Neuronal stem cell (in vitro differentiated cells): ENCODE results near the gene DMRT3.

Experiments used
- DNase-seq: peaks from one replicate; pipeline ENCODE4 v3.0.0-alpha.2; 2013; ENCODE audit warnings: low spot score
- H2AFZ ChIP-seq: one replicate; pipeline ENCODE4 v1.6.1; 2013; ENCODE audit warnings: mild to moderate bottlenecking, low read length, inconsistent platforms
- H2AK5ac ChIP-seq: 2 replicates; pipeline ENCODE4 v1.6.1; 2013; ENCODE audit warnings: low read depth, mild to moderate bottlenecking, inconsistent platforms, low read length, moderate library complexity, mixed read lengths
- H2BK120ac ChIP-seq: 2 replicates; pipeline ENCODE4 v1.6.1; 2013; ENCODE audit warnings: low read depth, mild to moderate bottlenecking, inconsistent platforms, low read length, moderate library complexity, mixed read lengths
- H2BK12ac ChIP-seq: one replicate; pipeline ENCODE4 v1.6.1; 2013; ENCODE audit warnings: low read length, inconsistent platforms
- H2BK15ac ChIP-seq: 2 replicates; pipeline ENCODE4 v1.6.1; 2013; ENCODE audit warnings: mild to moderate bottlenecking, low read length, inconsistent platforms, mixed read lengths
- H2BK5ac ChIP-seq: one replicate; pipeline ENCODE4 v1.6.1; 2013; ENCODE audit warnings: inconsistent platforms, mild to moderate bottlenecking, low read length, moderate library complexity
- H3K14ac ChIP-seq: one replicate; pipeline ENCODE4 v1.6.1; 2013; ENCODE audit warnings: low read length, inconsistent platforms
- H3K18ac ChIP-seq: 2 replicates; pipeline ENCODE4 v1.6.1; 2013; ENCODE audit warnings: low read length, inconsistent platforms
- H3K23ac ChIP-seq: 2 replicates; pipeline ENCODE4 v1.6.1; 2013; ENCODE audit warnings: low read depth, mild to moderate bottlenecking, mixed read lengths, low read length, inconsistent platforms; ENCODE audit not compliant: poor library complexity
- H3K27ac ChIP-seq: replicated peaks from 3 replicates; pipeline ENCODE4 v1.5.1; 2013; ENCODE audit warnings: low read length, inconsistent platforms
- H3K27me3 ChIP-seq, 3 experiments: 2 replicates each; pipeline ENCODE4 v1.6.1; 2013; ENCODE audit warnings: low read length in 3 of 3, mild to moderate bottlenecking in 2 of 3, inconsistent platforms in 1 of 3, low read depth in 1 of 3, mixed read lengths in 1 of 3, moderate library complexity in 1 of 3; ENCODE audit not compliant: control insufficient read depth in 3 of 3, insufficient read depth in 3 of 3
- H3K36me3 ChIP-seq, 2 donors: replicated peaks in 1 of 2; 2 replicates each; pipeline ENCODE4 v1.6.1; 2013; ENCODE audit warnings: low read length in 2 of 2; ENCODE audit not compliant: control insufficient read depth in 2 of 2, insufficient read depth in 2 of 2
- H3K4ac ChIP-seq: 2 replicates; pipeline ENCODE4 v1.6.1; 2013; ENCODE audit warnings: inconsistent platforms, mild to moderate bottlenecking, low read length, moderate library complexity
- H3K4me1 ChIP-seq, 2 donors: 1 replicate in 1 of 2; 2 replicates in 1 of 2; pipeline ENCODE4 v1.6.1; 2013; ENCODE audit warnings: low read length in 2 of 2, low read depth in 1 of 2; ENCODE audit not compliant: control insufficient read depth in 2 of 2, insufficient read depth in 1 of 2
- H3K4me2 ChIP-seq: one replicate; pipeline ENCODE4 v1.6.1; 2013; ENCODE audit warnings: mild to moderate bottlenecking, low read length, inconsistent platforms; ENCODE audit not compliant: insufficient read depth, poor library complexity, severe bottlenecking
- H3K4me3 ChIP-seq, 2 donors: 2 replicates each; pipeline ENCODE4 v1.5.1; 2013; ENCODE audit warnings: low read length in 2 of 2, mild to moderate bottlenecking in 2 of 2, inconsistent platforms in 1 of 2, moderate library complexity in 1 of 2
- H3K79me1 ChIP-seq: one replicate; pipeline ENCODE4 v1.6.1; 2013; ENCODE audit warnings: low read depth, mild to moderate bottlenecking, inconsistent platforms, low read length, moderate library complexity
- H3K9ac ChIP-seq: one replicate; pipeline ENCODE4 v1.6.1; 2013; ENCODE audit warnings: mild to moderate bottlenecking, low read depth, low read length, inconsistent platforms; ENCODE audit not compliant: poor library complexity
- H3K9me3 ChIP-seq, 2 donors: replicated peaks in 1 of 2; 2 replicates each; pipeline versions ENCODE3 to v1.6.1; 2013; ENCODE audit warnings: low read length in 2 of 2, mild to moderate bottlenecking in 2 of 2, inconsistent platforms in 1 of 2, low read depth in 1 of 2, mixed read lengths in 1 of 2, moderate library complexity in 1 of 2; ENCODE audit not compliant: control insufficient read depth in 2 of 2, insufficient read depth in 1 of 2
- H4K8ac ChIP-seq: one replicate; pipeline ENCODE4 v1.6.1; 2013; ENCODE audit warnings: low read depth, mild to moderate bottlenecking, inconsistent platforms, low read length, moderate library complexity
- H4K91ac ChIP-seq: one replicate; pipeline ENCODE4 v1.6.1; 2013; ENCODE audit warnings: low read length, low read depth, mild to moderate bottlenecking, inconsistent platforms; ENCODE audit not compliant: poor library complexity
- WGBS, 2 donors: extraction: QIAGEN DNeasy Blood & Tissue Kit; methylation state at CpG; one replicate each; pipeline ENCODE4 v1.1.7; 2013; ENCODE audit warnings: missing lambda C conversion rate in 2 of 2, mixed read lengths in 1 of 2; ENCODE audit not compliant: insufficient read length in 2 of 2, insufficient replicate concordance in 1 of 2; ENCODE audit errors: extremely low coverage in 2 of 2; 5-methylcytosine and 5-hydroxymethylcytosine counted together

Gene DMRT3

GRCh38 chr9:1014640-1015039, 38.2 kb downstream of the DMRT3 start:
- H3K4me2 ChIP-seq: no peak overlapping the region
- H2BK15ac ChIP-seq: no peak overlapping the region
- no peak for DNase-seq
- H4K91ac ChIP-seq: no peak overlapping the region
- H3K18ac ChIP-seq: no peak overlapping the region
- no peak overlapping the region for H2BK5ac ChIP-seq
- H2BK12ac ChIP-seq: no peak overlapping the region
- H4K8ac ChIP-seq: no peak overlapping the region
- no peaks in the 10 kb centered on the region for H3K79me1 ChIP-seq
- no peak overlapping the region for H3K4ac ChIP-seq
- no peak overlapping the region for H3K4me3 ChIP-seq
- H2BK120ac ChIP-seq: no peak overlapping the region
- no peak overlapping the region for H3K27ac ChIP-seq
- no peak overlapping the region for H2AFZ ChIP-seq
- H3K36me3 ChIP-seq: no peaks in the 10 kb centered on the region
- no peak overlapping the region for H3K23ac ChIP-seq
- no peaks in the 10 kb centered on the region for H3K4me1 ChIP-seq
- H3K9ac ChIP-seq: no peak overlapping the region
- no peak overlapping the region for H3K14ac ChIP-seq
- no peaks in the 10 kb centered on the region for H3K9me3 ChIP-seq
- no peak overlapping the region for H2AK5ac ChIP-seq
- H3K27me3 ChIP-seq: no peaks in the 10 kb centered on the region
- no CpG with 5 or more reads among the region's 2 CpGs for whole genome bisulfite sequencing, 2 donors

- H3K18ac ChIP-seq: no peak overlapping the region
- WGBS, 2 donors: no CpG with 5 or more reads among the region's 10 CpGs
- no peak overlapping the region for H4K8ac ChIP-seq
- H2BK15ac ChIP-seq: no peak overlapping the region
- no peak overlapping the region for H3K9ac ChIP-seq
- H2AFZ ChIP-seq: no peak overlapping the region
- H2BK120ac ChIP-seq: no peak overlapping the region
- no peak overlapping the region for H3K4me2 ChIP-seq
- H3K4me1 ChIP-seq: no peaks in the 10 kb centered on the region
- H3K23ac ChIP-seq: no peak overlapping the region
- H3K9me3 ChIP-seq: no peaks in the 10 kb centered on the region
- H2BK5ac ChIP-seq: no peak overlapping the region
- no peak for DNase-seq
- no peak overlapping the region for H2AK5ac ChIP-seq
- no peaks in the 10 kb centered on the region for H3K36me3 ChIP-seq
- no peak overlapping the region for H3K4ac ChIP-seq
- no peak overlapping the region for H2BK12ac ChIP-seq
- H3K27ac ChIP-seq: no peak overlapping the region
- H4K91ac ChIP-seq: no peak overlapping the region
- no peak overlapping the region for H3K14ac ChIP-seq
- no peak overlapping the region for H3K4me3 ChIP-seq
- no peaks in the 10 kb centered on the region for H3K27me3 ChIP-seq
- H3K79me1 ChIP-seq: no peaks in the 10 kb centered on the region
These were observed 41.7 kb downstream of the DMRT3 start for GRCh38 chr9:1018121-1018520.

- Histone ChIP-seq H3K4ac (no peak overlapping the region), H3K27ac (no peak overlapping the region), H3K9me3 (no peaks in the 10 kb centered on the region), H3K36me3 (no peaks in the 10 kb centered on the region), H4K8ac (no peak overlapping the region), H4K91ac (no peak overlapping the region), H3K18ac (no peak overlapping the region), H3K23ac (no peak overlapping the region), H3K27me3 (peaks cover 0 to 4% (median 0%) of the 10 kb centered on the region in 3 experiments), H3K4me1 (peaks cover 0 to 8% of the 10 kb centered on the region in 2 donors), H2BK12ac (no peak overlapping the region), H3K4me3 (no peak overlapping the region), H2BK120ac (no peak overlapping the region), H3K4me2 (no peak overlapping the region), H2BK5ac (no peak overlapping the region), H2AK5ac (no peak overlapping the region), H3K14ac (no peak overlapping the region), H3K79me1 (no peaks in the 10 kb centered on the region), H2BK15ac (no peak overlapping the region), H3K9ac (no peak overlapping the region), H2AFZ (no peak overlapping the region)
- no peak for DNase-seq
- no CpG with 5 or more reads among the region's 1 CpG for WGBS, 2 donors
These were observed 47.7 kb downstream of the DMRT3 start for GRCh38 chr9:1024112-1024511.

- no peak for DNase-seq
- Histone ChIP-seq H2BK12ac (no peak overlapping the region), H3K79me1 (no peaks in the 10 kb centered on the region), H3K9ac (no peak overlapping the region), H2BK120ac (no peak overlapping the region), H3K27me3 (peaks cover 0 to 12% (median 0%) of the 10 kb centered on the region in 3 experiments), H3K4ac (no peak overlapping the region), H4K91ac (no peak overlapping the region), H3K14ac (no peak overlapping the region), H3K4me3 (no peak overlapping the region), H2AFZ (no peak overlapping the region), H2BK15ac (no peak overlapping the region), H4K8ac (no peak overlapping the region), H3K18ac (peak overlapping the region; percentile 66), H3K36me3 (no peaks in the 10 kb centered on the region), H3K4me2 (no peak overlapping the region), H2AK5ac (no peak overlapping the region), H3K9me3 (no peaks in the 10 kb centered on the region), H3K4me1 (peaks cover 0 to 8% of the 10 kb centered on the region in 2 donors), H2BK5ac (no peak overlapping the region), H3K23ac (peak overlapping the region; percentile 9), H3K27ac (no peak overlapping the region)
- no CpG with 5 or more reads among the region's 8 CpGs for WGBS, 2 donors
These were observed 48.7 kb downstream of the DMRT3 start for GRCh38 chr9:1025131-1025530.
